ENCODE results near the gene PALD1.

DNA sequence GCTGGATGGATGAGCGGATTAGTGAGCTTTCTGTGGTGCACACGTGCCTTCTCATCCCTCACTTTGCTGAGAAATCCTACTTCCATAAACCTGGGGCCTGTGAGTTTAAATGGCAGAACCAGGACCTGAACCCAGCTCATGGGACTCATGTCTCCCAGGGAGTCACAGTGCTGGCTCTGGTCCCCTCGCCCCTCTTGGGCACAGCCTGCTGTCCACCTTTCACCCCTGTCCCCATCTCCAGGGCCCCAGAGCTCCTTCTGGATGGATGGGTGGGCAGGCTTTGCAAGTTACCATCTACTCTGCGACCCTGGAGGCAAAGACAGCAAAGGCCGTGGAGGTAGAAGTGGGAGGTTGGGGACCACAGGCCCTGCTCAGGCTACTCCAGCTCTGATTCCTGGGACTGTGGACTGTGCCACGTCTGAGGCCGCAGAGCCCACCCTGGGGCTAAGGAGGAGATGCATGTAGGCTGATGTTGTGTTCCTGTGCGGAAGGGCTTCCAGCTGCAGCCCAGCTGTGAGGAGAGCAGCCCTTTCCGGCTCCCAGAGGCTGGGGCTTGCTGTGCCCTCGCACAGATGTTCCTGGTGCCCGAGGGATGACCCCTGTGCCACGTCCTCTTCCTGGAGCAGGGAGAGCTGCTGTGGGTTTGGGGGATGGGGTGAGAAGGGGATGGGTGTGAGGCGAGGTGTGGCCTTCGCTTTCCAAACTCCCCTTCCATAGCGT lies 83.6 kb downstream of the PALD1 start:
- TF ChIP-seq ZNF232 (CRISPR knock-in tag; IDR thresholded peaks at IDR 0.05) (no peak), BHLHE40 (IDR thresholded peaks at IDR 0.05; ENCODE audit: low read length) (no peak), ZNF274 (IDR thresholded peaks at IDR 0.05; ENCODE audit: borderline replicate concordance, low read depth, low read length) (no peak), HIVEP1 (CRISPR knock-in tag; IDR thresholded peaks at IDR 0.05) (no peak), ZNF436 (CRISPR knock-in tag; IDR thresholded peaks at IDR 0.05) (no peak), GABPA (tag; conservative IDR thresholded peaks at IDR 0.05; ENCODE audit: low read depth) (no peak)
- TF ChIP-seq, protein P1, sequence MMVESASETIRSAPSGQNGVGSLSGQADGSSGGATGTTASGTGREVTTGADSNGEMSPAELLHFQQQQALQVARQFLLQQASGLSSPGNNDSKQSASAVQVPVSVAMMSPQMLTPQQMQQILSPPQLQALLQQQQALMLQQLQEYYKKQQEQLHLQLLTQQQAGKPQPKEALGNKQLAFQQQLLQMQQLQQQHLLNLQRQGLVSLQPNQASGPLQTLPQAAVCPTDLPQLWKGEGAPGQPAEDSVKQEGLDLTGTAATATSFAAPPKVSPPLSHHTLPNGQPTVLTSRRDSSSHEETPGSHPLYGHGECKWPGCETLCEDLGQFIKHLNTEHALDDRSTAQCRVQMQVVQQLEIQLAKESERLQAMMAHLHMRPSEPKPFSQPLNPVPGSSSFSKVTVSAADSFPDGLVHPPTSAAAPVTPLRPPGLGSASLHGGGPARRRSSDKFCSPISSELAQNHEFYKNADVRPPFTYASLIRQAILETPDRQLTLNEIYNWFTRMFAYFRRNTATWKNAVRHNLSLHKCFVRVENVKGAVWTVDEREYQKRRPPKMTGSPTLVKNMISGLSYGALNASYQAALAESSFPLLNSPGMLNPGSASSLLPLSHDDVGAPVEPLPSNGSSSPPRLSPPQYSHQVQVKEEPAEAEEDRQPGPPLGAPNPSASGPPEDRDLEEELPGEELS (CRISPR knock-in tag; IDR thresholded peaks at IDR 0.05; ENCODE audit: borderline replicate concordance) = no peak
